ENCODE results near the gene OLFML2B.

OLFML2B gene

DNA sequence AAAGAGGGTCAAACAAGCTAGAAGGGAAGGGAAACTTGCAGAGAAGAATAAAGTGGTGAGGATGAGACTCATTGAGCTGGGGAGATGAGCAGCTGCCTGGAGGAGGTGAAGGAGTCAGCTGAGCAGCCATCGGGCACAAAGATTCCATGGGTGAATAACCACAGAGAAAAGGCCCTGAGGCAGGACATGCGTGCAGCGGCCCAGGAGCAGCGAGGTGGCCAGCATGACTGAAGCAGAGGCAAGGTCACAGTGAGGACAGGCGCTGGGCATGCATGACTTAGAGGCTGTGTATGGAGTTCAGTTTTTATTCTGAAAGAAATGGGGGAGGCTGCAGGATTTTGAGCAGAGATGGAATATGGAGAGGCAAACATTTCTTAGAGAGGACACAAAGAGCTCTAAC is 24.9 kb downstream of the OLFML2B start:
- peaks cover 6% of the 10 kb centered on the region for H3K4me1 ChIP-seq (ENCODE audit: control insufficient read depth, insufficient read depth, low read length)
- no peaks in the 10 kb centered on the region for H3K9me3 ChIP-seq (ENCODE audit: control insufficient read depth, low read length)
- H3K27ac ChIP-seq (ENCODE audit: insufficient read depth, low read depth, low read length, poor library complexity, severe bottlenecking), result no peak overlapping the region
- 90 to 92% methylated on average over 5 of the region's 5 CpGs for WGBS, 2 experiments
- H3K36me3 ChIP-seq (ENCODE audit: control insufficient read depth, insufficient read depth, low read length), result no peaks in the 10 kb centered on the region
- no peaks in the 10 kb centered on the region for H3K27me3 ChIP-seq (ENCODE audit: control insufficient read depth, insufficient read depth, low read length, poor library complexity, severe bottlenecking)
- no peak overlapping the region for H3K4me3 ChIP-seq (ENCODE audit: insufficient read depth, low read depth, low read length)

DNA sequence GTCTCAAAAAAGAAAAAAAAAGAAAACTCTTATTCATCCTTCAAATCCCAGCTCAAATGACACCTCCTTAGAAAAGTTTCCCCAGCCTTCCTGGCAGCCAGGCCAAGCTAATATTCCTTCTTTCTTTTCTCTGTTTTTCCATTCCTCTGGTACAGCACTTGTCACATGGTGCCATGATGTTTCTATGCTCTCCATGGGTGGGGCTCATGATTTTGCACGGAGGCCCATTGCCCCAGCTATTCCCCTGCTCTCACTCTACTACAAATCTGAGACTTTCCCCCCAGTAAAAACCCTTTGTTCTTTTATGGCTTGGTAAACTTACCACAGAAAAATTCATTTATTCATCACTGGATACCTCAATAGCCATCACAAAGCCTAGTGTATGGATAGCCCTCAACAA is 26.5 kb downstream of the OLFML2B start:
- no peaks in the 10 kb centered on the region for H3K27me3 ChIP-seq (ENCODE audit: control insufficient read depth, insufficient read depth, low read length, poor library complexity, severe bottlenecking)
- no peaks in the 10 kb centered on the region for H3K4me1 ChIP-seq (ENCODE audit: control insufficient read depth, insufficient read depth, low read length)
- peaks cover 10% of the 10 kb centered on the region for H3K36me3 ChIP-seq (ENCODE audit: control insufficient read depth, insufficient read depth, low read length)
- H3K4me3 ChIP-seq (ENCODE audit: insufficient read depth, low read depth, low read length), result no peak overlapping the region
- H3K9me3 ChIP-seq (ENCODE audit: control insufficient read depth, low read length), result no peaks in the 10 kb centered on the region
- no peak overlapping the region for H3K27ac ChIP-seq (ENCODE audit: insufficient read depth, low read depth, low read length, poor library complexity, severe bottlenecking)
- WGBS, 2 experiments, result 74 to 92% methylated on average over 1 of the region's 1 CpG

DNA sequence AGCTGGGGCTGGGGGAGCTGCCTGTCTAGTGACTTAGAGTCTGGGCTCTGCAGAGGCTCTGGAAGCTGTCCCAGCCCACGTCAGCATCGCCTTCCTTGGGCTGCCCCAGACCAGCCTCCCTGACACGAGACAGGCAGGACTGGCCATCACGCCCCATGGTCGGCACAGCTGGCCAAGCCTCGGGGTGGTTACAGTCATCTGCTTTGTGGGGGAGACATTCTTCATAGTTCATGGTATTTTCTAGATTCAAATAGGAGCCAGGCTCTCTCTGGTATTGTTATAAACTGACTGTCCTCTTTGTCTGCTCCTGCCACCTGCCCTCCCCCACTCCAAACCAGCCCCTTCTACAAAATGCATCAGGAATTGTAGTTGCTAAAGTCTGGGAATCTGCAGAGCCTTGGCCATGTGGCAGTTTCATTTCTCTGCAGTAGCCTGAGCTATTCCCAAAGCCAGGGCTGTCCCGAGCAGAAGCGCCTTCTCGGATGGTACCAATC is 29.4 kb downstream of the OLFML2B start:
- Histone ChIP-seq H3K9me3 (ENCODE audit: control insufficient read depth, low read length) (no peaks in the 10 kb centered on the region), H3K27me3 (ENCODE audit: control insufficient read depth, insufficient read depth, low read length, poor library complexity, severe bottlenecking) (no peaks in the 10 kb centered on the region), H3K27ac (ENCODE audit: insufficient read depth, low read depth, low read length, poor library complexity, severe bottlenecking) (no peak overlapping the region), H3K36me3 (ENCODE audit: control insufficient read depth, insufficient read depth, low read length) (peaks cover 10% of the 10 kb centered on the region), H3K4me1 (ENCODE audit: control insufficient read depth, insufficient read depth, low read length) (no peaks in the 10 kb centered on the region), H3K4me3 (ENCODE audit: insufficient read depth, low read depth, low read length) (no peak overlapping the region)
- 87 to 93% methylated on average over 9 of the region's 9 CpGs for WGBS, 2 experiments

DNA sequence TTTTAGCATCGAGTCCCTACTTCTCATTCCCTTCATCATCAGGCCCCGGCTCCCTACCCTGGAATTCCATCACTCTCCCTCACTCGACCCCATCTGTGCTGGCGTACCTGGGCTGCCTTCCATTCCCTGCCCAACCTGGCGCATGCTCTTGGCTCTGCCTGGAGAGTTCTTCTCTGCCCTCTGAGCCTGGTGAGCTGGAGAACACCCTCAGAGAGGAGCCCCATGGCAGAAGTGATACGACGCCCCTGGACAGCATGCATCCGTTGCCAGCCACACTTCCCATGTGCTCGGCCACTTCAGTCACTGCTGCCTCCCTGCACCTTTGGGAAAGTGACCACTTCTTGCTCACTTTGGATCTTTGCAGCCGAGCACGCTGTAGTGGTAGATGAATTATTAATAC is 30.1 kb downstream of the OLFML2B start:
- peaks cover 10% of the 10 kb centered on the region for H3K36me3 ChIP-seq (ENCODE audit: control insufficient read depth, insufficient read depth, low read length)
- H3K4me3 ChIP-seq (ENCODE audit: insufficient read depth, low read depth, low read length), result no peak overlapping the region
- no peak overlapping the region for H3K27ac ChIP-seq (ENCODE audit: insufficient read depth, low read depth, low read length, poor library complexity, severe bottlenecking)
- 83 to 86% methylated on average over 9 to 11 of the region's 11 CpGs for WGBS, 2 experiments
- no peaks in the 10 kb centered on the region for H3K27me3 ChIP-seq (ENCODE audit: control insufficient read depth, insufficient read depth, low read length, poor library complexity, severe bottlenecking)
- H3K4me1 ChIP-seq (ENCODE audit: control insufficient read depth, insufficient read depth, low read length), result no peaks in the 10 kb centered on the region
- H3K9me3 ChIP-seq (ENCODE audit: control insufficient read depth, low read length), result no peaks in the 10 kb centered on the region

DNA sequence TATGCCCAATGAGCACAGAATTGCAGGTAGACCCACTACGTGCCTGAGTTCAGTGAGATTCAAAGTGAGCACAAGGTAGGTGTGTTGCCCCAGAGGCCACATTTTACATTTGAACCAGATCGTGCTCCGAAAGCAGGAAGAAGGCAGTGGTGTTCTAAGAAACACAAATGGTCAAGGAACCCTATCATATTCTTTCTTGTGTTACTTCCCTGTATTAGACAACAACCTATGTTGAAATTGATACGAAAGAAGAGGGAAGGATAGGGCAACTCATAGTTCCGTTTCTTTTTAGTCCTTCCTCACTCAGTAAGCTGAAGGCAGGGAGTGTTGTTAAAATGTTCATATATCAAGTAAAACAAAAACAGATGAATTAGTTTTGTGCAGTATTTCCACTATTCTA is 33.9 kb downstream of the OLFML2B start:
- Histone ChIP-seq H3K27ac (ENCODE audit: insufficient read depth, low read depth, low read length, poor library complexity, severe bottlenecking) (no peak overlapping the region), H3K36me3 (ENCODE audit: control insufficient read depth, insufficient read depth, low read length) (peaks cover 10% of the 10 kb centered on the region), H3K4me3 (ENCODE audit: insufficient read depth, low read depth, low read length) (no peak overlapping the region), H3K4me1 (ENCODE audit: control insufficient read depth, insufficient read depth, low read length) (no peaks in the 10 kb centered on the region), H3K9me3 (ENCODE audit: control insufficient read depth, low read length) (peaks cover 3% of the 10 kb centered on the region), H3K27me3 (ENCODE audit: control insufficient read depth, insufficient read depth, low read length, poor library complexity, severe bottlenecking) (no peaks in the 10 kb centered on the region)
- WGBS, 2 experiments, result 91 to 95% methylated on average over 4 to 5 of the region's 5 CpGs

DNA sequence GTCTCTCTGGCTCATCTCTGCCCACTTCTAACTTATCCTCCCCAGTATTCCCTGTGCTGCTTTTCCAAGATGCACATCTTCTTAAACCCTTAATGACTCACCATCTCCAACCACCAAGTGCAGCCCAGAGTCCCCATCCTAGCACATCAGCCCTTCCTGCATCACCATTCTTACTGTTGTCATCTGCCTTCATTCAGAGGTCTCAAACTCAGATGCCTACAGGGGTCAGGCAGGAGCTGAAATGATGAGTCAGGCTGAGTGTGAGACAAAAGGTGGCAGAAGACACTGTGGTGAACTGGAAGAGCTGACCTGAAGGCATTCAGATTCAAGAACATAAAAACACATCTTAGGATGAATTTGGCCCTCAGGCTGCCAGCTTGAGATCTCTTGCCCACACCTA is 34.6 kb downstream of the OLFML2B start:
- Histone ChIP-seq H3K36me3 (ENCODE audit: control insufficient read depth, insufficient read depth, low read length) (peaks cover 10% of the 10 kb centered on the region), H3K27ac (ENCODE audit: insufficient read depth, low read depth, low read length, poor library complexity, severe bottlenecking) (no peak overlapping the region), H3K4me1 (ENCODE audit: control insufficient read depth, insufficient read depth, low read length) (no peaks in the 10 kb centered on the region), H3K4me3 (ENCODE audit: insufficient read depth, low read depth, low read length) (no peak overlapping the region), H3K9me3 (ENCODE audit: control insufficient read depth, low read length) (peaks cover 3% of the 10 kb centered on the region), H3K27me3 (ENCODE audit: control insufficient read depth, insufficient read depth, low read length, poor library complexity, severe bottlenecking) (no peaks in the 10 kb centered on the region)

DNA sequence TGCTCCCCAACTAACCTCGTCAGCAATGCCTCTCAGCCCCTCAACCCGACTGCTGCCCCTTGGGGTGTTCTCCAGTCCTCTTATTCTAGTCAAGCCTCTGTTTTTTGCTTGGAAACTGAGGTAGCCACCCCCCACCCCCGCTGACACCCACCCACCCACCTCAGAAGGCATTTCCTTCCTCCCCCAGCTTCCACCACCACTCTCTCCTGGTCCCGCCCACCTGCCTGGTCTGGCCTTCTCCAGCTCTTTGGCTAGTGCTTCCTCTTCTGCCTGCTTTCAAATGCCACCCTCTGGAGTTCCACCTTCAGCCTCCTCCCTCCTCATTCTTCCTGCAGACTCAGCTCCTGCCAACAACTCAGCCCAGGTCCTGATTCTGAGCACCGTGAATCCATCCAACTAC is 35.3 kb downstream of the OLFML2B start:
- 78 to 80% methylated on average over 4 of the region's 5 CpGs for WGBS, 2 experiments
- Histone ChIP-seq H3K36me3 (ENCODE audit: control insufficient read depth, insufficient read depth, low read length) (peaks cover 9% of the 10 kb centered on the region), H3K4me1 (ENCODE audit: control insufficient read depth, insufficient read depth, low read length) (no peaks in the 10 kb centered on the region), H3K27ac (ENCODE audit: insufficient read depth, low read depth, low read length, poor library complexity, severe bottlenecking) (no peak overlapping the region), H3K4me3 (ENCODE audit: insufficient read depth, low read depth, low read length) (no peak overlapping the region), H3K9me3 (ENCODE audit: control insufficient read depth, low read length) (peaks cover 3% of the 10 kb centered on the region), H3K27me3 (ENCODE audit: control insufficient read depth, insufficient read depth, low read length, poor library complexity, severe bottlenecking) (no peaks in the 10 kb centered on the region)

DNA sequence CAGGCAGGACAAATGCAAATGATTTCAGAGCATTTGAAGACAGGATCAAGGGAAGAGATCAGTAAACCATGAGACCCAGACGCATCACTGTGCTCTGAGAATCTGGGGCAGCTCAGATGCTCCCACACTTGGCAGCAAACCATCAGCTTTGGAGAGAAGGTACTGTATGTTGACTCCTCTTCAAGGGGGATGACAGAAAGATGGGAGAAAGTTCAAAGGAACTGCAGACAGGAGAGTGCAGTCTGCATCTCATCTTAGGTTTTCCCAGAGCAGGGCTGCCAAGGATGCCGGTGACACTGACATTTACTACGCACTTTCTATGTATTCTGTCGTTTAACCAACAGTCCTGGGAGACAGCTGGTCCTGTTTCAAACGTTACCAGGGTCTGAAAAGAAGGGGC is 35.8 kb downstream of the OLFML2B start:
- no peaks in the 10 kb centered on the region for H3K4me1 ChIP-seq (ENCODE audit: control insufficient read depth, insufficient read depth, low read length)
- peaks cover 3% of the 10 kb centered on the region for H3K9me3 ChIP-seq (ENCODE audit: control insufficient read depth, low read length)
- WGBS, 2 experiments, result 90 to 92% methylated on average over 5 of the region's 5 CpGs
- H3K27me3 ChIP-seq (ENCODE audit: control insufficient read depth, insufficient read depth, low read length, poor library complexity, severe bottlenecking), result no peaks in the 10 kb centered on the region
- peaks cover 4% of the 10 kb centered on the region for H3K36me3 ChIP-seq (ENCODE audit: control insufficient read depth, insufficient read depth, low read length)
- no peak overlapping the region for H3K4me3 ChIP-seq (ENCODE audit: insufficient read depth, low read depth, low read length)
- H3K27ac ChIP-seq (ENCODE audit: insufficient read depth, low read depth, low read length, poor library complexity, severe bottlenecking), result no peak overlapping the region

DNA sequence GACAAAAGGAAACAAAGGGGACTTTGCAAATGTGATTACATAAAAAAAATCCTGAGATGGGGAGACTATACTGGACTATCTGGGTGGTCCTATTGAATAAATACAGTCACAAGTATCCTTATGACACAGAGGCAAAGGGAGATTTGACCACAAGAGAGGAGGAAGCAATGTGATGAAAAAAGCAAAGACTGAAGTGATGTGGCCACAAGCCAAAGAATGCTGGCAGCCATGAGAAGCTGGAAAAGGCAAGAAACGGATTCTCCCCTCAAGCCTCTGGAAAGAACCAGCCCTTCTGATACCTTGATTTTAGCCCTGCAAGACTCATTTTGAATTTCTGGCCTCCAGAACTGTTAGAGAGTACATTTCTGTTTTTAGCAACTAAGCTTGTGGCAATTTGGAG is 36.4 kb downstream of the OLFML2B start:
- H3K36me3 ChIP-seq (ENCODE audit: control insufficient read depth, insufficient read depth, low read length), result no peaks in the 10 kb centered on the region
- H3K9me3 ChIP-seq (ENCODE audit: control insufficient read depth, low read length), result peaks cover 3% of the 10 kb centered on the region
- no peaks in the 10 kb centered on the region for H3K27me3 ChIP-seq (ENCODE audit: control insufficient read depth, insufficient read depth, low read length, poor library complexity, severe bottlenecking)
- no peak overlapping the region for H3K27ac ChIP-seq (ENCODE audit: insufficient read depth, low read depth, low read length, poor library complexity, severe bottlenecking)
- H3K4me3 ChIP-seq (ENCODE audit: insufficient read depth, low read depth, low read length), result no peak overlapping the region
- H3K4me1 ChIP-seq (ENCODE audit: control insufficient read depth, insufficient read depth, low read length), result no peaks in the 10 kb centered on the region
- 88 to 94% methylated on average over 1 of the region's 1 CpG for WGBS, 2 experiments

DNA sequence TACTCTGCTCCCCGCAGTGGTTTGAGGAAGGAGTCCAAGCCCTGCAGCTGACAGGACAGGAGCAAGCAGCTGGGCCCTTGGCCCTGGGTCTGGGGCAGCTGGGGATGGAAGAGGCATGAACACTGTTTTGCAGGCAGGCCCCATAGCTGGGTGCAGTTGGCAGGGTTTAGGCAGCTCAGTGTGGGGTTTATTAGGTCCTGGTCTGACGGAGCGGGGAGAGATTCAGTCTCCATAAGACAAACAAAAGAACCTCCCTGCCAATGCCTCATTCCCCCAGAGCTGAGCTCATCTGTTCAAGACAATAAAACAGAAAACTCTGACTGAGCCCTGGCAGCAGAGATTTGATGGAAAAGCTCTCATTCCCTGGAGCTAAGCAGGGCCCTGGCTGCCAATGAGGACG is 37.3 kb downstream of the OLFML2B start:
- peaks cover 3% of the 10 kb centered on the region for H3K9me3 ChIP-seq (ENCODE audit: control insufficient read depth, low read length)
- no peaks in the 10 kb centered on the region for H3K4me1 ChIP-seq (ENCODE audit: control insufficient read depth, insufficient read depth, low read length)
- no peaks in the 10 kb centered on the region for H3K36me3 ChIP-seq (ENCODE audit: control insufficient read depth, insufficient read depth, low read length)
- H3K4me3 ChIP-seq (ENCODE audit: insufficient read depth, low read depth, low read length), result no peak overlapping the region
- 81 to 90% methylated on average over 4 of the region's 4 CpGs for WGBS, 2 experiments
- H3K27ac ChIP-seq (ENCODE audit: insufficient read depth, low read depth, low read length, poor library complexity, severe bottlenecking), result no peak overlapping the region
- no peaks in the 10 kb centered on the region for H3K27me3 ChIP-seq (ENCODE audit: control insufficient read depth, insufficient read depth, low read length, poor library complexity, severe bottlenecking)

DNA sequence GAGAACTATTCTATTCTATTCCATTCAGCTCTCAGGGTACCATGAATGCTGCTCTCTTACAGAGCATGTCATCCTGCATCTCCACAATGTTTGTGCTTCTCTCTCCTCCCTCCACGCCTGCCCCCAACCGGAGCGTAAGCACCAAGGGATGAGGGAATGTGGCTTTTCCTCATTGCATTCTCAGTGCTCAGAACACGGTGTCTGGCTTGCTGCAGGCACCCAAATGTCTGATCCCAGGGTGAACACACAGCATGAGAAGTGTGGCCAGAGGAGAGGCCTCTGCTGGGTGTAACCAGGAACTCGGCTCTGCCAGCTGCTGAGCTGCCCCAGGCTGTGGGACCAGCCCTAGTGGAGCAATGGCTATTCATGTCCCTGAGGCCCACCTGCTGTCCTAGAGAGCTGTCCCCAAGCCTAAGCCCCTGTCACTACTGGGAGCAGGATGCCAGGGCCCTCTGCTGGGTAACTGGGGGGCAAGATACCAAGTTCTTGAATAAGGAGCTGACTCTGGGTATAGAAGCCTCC is 38.3 kb downstream of the OLFML2B start:
- H3K9me3 ChIP-seq (ENCODE audit: control insufficient read depth, low read length), result peaks cover 3% of the 10 kb centered on the region
- no peaks in the 10 kb centered on the region for H3K4me1 ChIP-seq (ENCODE audit: control insufficient read depth, insufficient read depth, low read length)
- no peaks in the 10 kb centered on the region for H3K36me3 ChIP-seq (ENCODE audit: control insufficient read depth, insufficient read depth, low read length)
- no peak overlapping the region for H3K4me3 ChIP-seq (ENCODE audit: insufficient read depth, low read depth, low read length)
- 88% methylated on average over 5 of the region's 5 CpGs for WGBS, 2 experiments
- no peak overlapping the region for H3K27ac ChIP-seq (ENCODE audit: insufficient read depth, low read depth, low read length, poor library complexity, severe bottlenecking)
- no peaks in the 10 kb centered on the region for H3K27me3 ChIP-seq (ENCODE audit: control insufficient read depth, insufficient read depth, low read length, poor library complexity, severe bottlenecking)
